RWPE2 (cell line): ENCODE results near the gene PHKA1.
A peak's percentile ranks its signal among the peaks of the same experiment; 100 is the strongest.

Experiments
- ATAC-seq: fragments of 200-7000 bp; cut with Tn5 transposase; 3 replicates; pipeline ENCODE4 v1.9.1; 2021; ENCODE audit warnings: low read depth
- DNase-seq: peaks from one replicate; pipeline ENCODE4 v3.0.0-alpha.2; 2020; ENCODE audit warnings: low spot score
- H3K27ac ChIP-seq: fragments of 450-650 bp; 2 replicates; pipeline ENCODE4 v1.5.1; 2017; ENCODE audit warnings: mild to moderate bottlenecking; ENCODE audit not compliant: poor library complexity, severe bottlenecking
- H3K27me3 ChIP-seq: fragments of 250-450 bp; sonication (Bioruptor Pico); 2 replicates; pipeline ENCODE4 v1.5.1; 2021; ENCODE audit warnings: mild to moderate bottlenecking, moderate library complexity; ENCODE audit not compliant: insufficient read depth, poor library complexity, severe bottlenecking
- H3K36me3 ChIP-seq: fragments of 250-450 bp; sonication (Bioruptor Pico); 2 replicates; pipeline ENCODE4 v1.5.1; 2020; ENCODE audit warnings: low read depth, mild to moderate bottlenecking, moderate library complexity
- H3K4me1 ChIP-seq: fragments of 250-450 bp; sonication (Bioruptor Pico); 2 replicates; pipeline ENCODE4 v1.5.1; 2021; ENCODE audit warnings: mild to moderate bottlenecking, moderate library complexity; ENCODE audit not compliant: insufficient read depth, poor library complexity, severe bottlenecking
- H3K4me3 ChIP-seq: fragments of 250-450 bp; sonication (Bioruptor Pico); 2 replicates; pipeline ENCODE4 v1.5.1; 2021; ENCODE audit warnings: mild to moderate bottlenecking, moderate library complexity; ENCODE audit not compliant: severe bottlenecking
- H3K9me3 ChIP-seq: fragments of 250-450 bp; sonication (Bioruptor Pico); 2 replicates; pipeline ENCODE4 v1.5.1; 2021; ENCODE audit warnings: mild to moderate bottlenecking, moderate library complexity; ENCODE audit not compliant: severe bottlenecking
- CTCF ChIP-seq: fragments of 450-650 bp; IDR thresholded peaks from one replicate; pipeline ENCODE4 v1.5.1; 2017; ENCODE audit warnings: mild to moderate bottlenecking, moderate library complexity; ENCODE audit not compliant: poor library complexity, severe bottlenecking

Gene PHKA1

DNA sequence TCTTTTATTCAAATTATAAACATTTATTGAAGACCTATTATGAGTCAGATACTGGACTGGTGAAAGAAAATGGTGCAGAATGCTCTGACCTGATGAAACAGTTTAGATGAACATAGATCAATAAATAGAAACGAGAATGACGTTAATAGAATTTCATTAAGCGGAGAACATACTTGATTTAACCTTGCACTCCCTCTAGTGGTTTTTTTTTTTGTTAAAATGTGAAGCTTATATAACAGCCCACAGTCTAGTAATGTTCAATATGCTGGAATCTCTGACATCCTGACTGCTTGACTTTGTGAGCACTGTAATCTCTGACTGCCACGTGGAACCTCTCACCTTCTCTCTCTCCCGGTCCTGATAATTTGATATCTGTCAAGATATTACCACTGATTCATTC, 173.8 kb downstream of the PHKA1 start:
- Histone ChIP-seq H3K9me3 (no peaks in the 10 kb centered on the region), H3K27ac (no peak overlapping the region), H3K4me1 (no peaks in the 10 kb centered on the region), H3K27me3 (no peaks in the 10 kb centered on the region), H3K4me3 (no peak overlapping the region), H3K36me3 (no peaks in the 10 kb centered on the region)
- ATAC-seq (no peak), DNase-seq (no peak)
- TF ChIP-seq CTCF, result peak; percentile 26

DNA sequence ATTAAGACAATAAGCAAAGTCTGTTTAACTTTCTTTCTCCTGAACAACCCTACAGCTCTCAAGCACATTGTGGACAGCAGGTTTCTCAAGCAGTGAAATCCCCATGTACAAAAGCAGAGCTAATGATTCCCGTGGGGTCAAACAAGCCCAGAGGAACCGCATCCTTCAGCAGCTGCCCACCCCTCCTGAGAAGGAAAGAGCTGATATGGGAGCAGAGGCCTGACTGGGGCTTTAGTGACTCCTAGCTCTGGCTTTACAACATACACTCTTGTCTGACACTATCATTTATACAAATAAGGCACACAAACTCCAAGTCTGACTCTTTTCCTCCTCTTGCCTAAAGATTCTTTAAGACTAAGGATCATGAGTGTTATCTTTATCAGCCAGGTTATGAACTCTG, 174.3 kb downstream of the PHKA1 start:
- ATAC-seq, result no peak
- Histone ChIP-seq H3K36me3 (no peaks in the 10 kb centered on the region), H3K27ac (no peak overlapping the region), H3K9me3 (no peaks in the 10 kb centered on the region), H3K27me3 (no peaks in the 10 kb centered on the region), H3K4me1 (no peaks in the 10 kb centered on the region), H3K4me3 (no peak overlapping the region)
- no peak for DNase-seq
- no peak for TF ChIP-seq CTCF

- no peak overlapping the region for H3K27ac ChIP-seq
- H3K27me3 ChIP-seq, result no peaks in the 10 kb centered on the region
- no peaks in the 10 kb centered on the region for H3K36me3 ChIP-seq
- H3K4me3 ChIP-seq, result no peak overlapping the region
- no peak for DNase-seq
- no peaks in the 10 kb centered on the region for H3K4me1 ChIP-seq
- TF ChIP-seq CTCF, result no peak
- no peaks in the 10 kb centered on the region for H3K9me3 ChIP-seq
- no peak for ATAC-seq
Measured at GRCh38 chrX:72536542-72536941, 177.6 kb downstream of the PHKA1 start.

DNA sequence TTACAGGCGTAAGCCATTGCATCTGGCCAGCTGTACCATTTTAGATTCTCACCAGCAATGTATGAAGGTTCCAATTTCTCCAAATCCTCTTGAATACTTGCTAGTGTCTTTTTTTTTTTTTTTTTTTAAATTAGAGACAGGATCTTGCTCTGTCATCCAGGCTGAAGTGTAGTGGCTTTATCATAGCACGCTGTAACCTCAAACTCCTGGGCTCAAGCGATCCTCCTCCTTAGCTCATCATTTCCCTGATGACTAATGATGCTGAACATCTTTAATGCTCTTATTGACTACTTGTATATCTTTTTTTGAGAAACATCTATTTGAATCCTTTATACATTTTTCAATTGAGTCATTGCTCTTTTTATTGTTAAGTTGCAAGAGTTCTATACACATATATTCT, 181.7 kb downstream of the PHKA1 start:
- TF ChIP-seq CTCF, result no peak
- no peaks in the 10 kb centered on the region for H3K4me1 ChIP-seq
- no peak overlapping the region for H3K27ac ChIP-seq
- H3K27me3 ChIP-seq, result no peaks in the 10 kb centered on the region
- DNase-seq (no peak), ATAC-seq (no peak)
- no peaks in the 10 kb centered on the region for H3K9me3 ChIP-seq
- no peaks in the 10 kb centered on the region for H3K36me3 ChIP-seq
- H3K4me3 ChIP-seq, result no peak overlapping the region
